HepG2 (cell line): ENCODE measurements around the gene GPR107. TPM values are rescaled to one million over a fixed set of nuclear protein-coding genes. Genes with fewer than 3 reads are reported as not detected.

ENCODE experiments used
- ATAC-seq: fragments of 200-7000 bp; cut with Tn5 transposase; 3 replicates; pipeline ENCODE4 v1.9.1; 2020; ENCODE audit warnings: mild to moderate bottlenecking, moderate library complexity
- BruUV-seq: library from RNA; stranded (reverse); fragments of 400-500 nt; replicated peaks from 2 replicates; lab custom pipeline; 2021; lab: Mats Ljungman, UMichigan
- CTCF ChIA-PET: fragments of 300-600 bp; formaldehyde crosslinking; extraction: SDS; loops from one replicate; lab custom pipeline; 2021; ENCODE audit warnings: low total read pairs, inconsistent platforms, low intra/inter-chr PET ratio; lab: Yijun Ruan, JAX
- POLR2A ChIA-PET: fragments of 350-600 bp; sonication (Branson Sonifier 250); formaldehyde crosslinking; loops from one replicate; lab custom pipeline; 2020; ENCODE audit warnings: antibody characterized with exemption, inconsistent platforms; lab: Yijun Ruan, JAX
- DNase-seq: peaks from one replicate; pipeline ENCODE4 v3.0.0-alpha.2; 2015; ENCODE audit warnings: low spot score
- FAIRE-seq: peaks from 3 replicates; lab custom pipeline; 2011; peaks lifted over from hg19 to GRCh38; lab: Jason Lieb, UNC
- H2AFZ ChIP-seq: one replicate; pipeline ENCODE4 v1.6.1; 2011; ENCODE audit warnings: low read length, inconsistent platforms
- H3K27ac ChIP-seq: fragments of 300-600 bp; 3 replicates; pipeline ENCODE4 v1.8.0; 2011; ENCODE audit warnings: mixed run types, mild to moderate bottlenecking, mixed read lengths, low read length, inconsistent platforms; ENCODE audit not compliant: insufficient read depth; ENCODE audit errors: extremely low read length
- H3K27me3 ChIP-seq, 2 experiments: fragments of 200-600 bp in 1 of 2; 2 replicates in 1 of 2; 3 replicates in 1 of 2; pipeline versions ENCODE4 v1.6.0 to v1.8.0; 2011; ENCODE audit warnings: low read length in 2 of 2, mild to moderate bottlenecking in 2 of 2, moderate library complexity in 2 of 2, inconsistent platforms in 1 of 2; ENCODE audit not compliant: insufficient read depth in 2 of 2, control insufficient read depth in 1 of 2
- H3K36me3 ChIP-seq, 2 experiments: fragments of 200-600 bp in 1 of 2; replicated peaks in 1 of 2; 2 replicates in 1 of 2; 3 replicates in 1 of 2; pipeline versions ENCODE4 v1.5.1 to v1.8.0; 2011; ENCODE audit warnings: low read length in 2 of 2, inconsistent platforms in 1 of 2; ENCODE audit not compliant: insufficient read depth in 2 of 2, control insufficient read depth in 1 of 2
- H3K4me1 ChIP-seq: 2 replicates; pipeline ENCODE4 v1.5.1; 2012; ENCODE audit warnings: low read length, inconsistent platforms; ENCODE audit not compliant: insufficient read depth
- H3K4me2 ChIP-seq: 2 replicates; pipeline ENCODE4 v1.6.0; 2011; ENCODE audit warnings: low read depth, low read length, inconsistent platforms
- H3K4me3 ChIP-seq, 3 experiments: fragments of 200-600 bp in 1 of 3; sonication (generic), shearing (Covaris generic) in 1 of 3; replicated peaks in 1 of 3; 2 replicates each; pipeline ENCODE4 v1.5.1; 2011 to 2016; ENCODE audit warnings: low read length in 3 of 3, inconsistent platforms in 2 of 3, low read depth in 2 of 3, mild to moderate bottlenecking in 2 of 3, control low read depth in 1 of 3, mixed read lengths in 1 of 3; ENCODE audit not compliant: insufficient read depth in 1 of 3
- H3K79me2 ChIP-seq: one replicate; pipeline ENCODE4 v1.6.1; 2011; ENCODE audit warnings: low read length, inconsistent platforms; ENCODE audit not compliant: insufficient read depth
- H3K9ac ChIP-seq: 2 replicates; pipeline ENCODE4 v1.6.0; 2011; ENCODE audit warnings: mild to moderate bottlenecking, low read depth, low read length, inconsistent platforms; ENCODE audit not compliant: insufficient read depth
- H3K9me3 ChIP-seq: 2 replicates; pipeline ENCODE4 v1.5.1; 2012; ENCODE audit warnings: mild to moderate bottlenecking, low read length
- H4K20me1 ChIP-seq: 2 replicates; pipeline ENCODE4 v1.6.0; 2011; ENCODE audit warnings: inconsistent platforms, mild to moderate bottlenecking, low read length, moderate library complexity; ENCODE audit not compliant: insufficient read depth
- ATF4 ChIP-seq, 2 experiments: fragments of 450-650 bp in 1 of 2; sonication (generic) in 1 of 2; formaldehyde crosslinking; IDR thresholded peaks; 2 replicates each; pipeline versions ENCODE4 v1.5.0 to v1.8.0; 2020 to 2022; ENCODE audit warnings: mild to moderate bottlenecking in 1 of 2, missing genetic modification reagents in 1 of 2
- ATF7 ChIP-seq, 2 experiments: fragments of 450-650 bp in 1 of 2; sonication (generic) in 1 of 2; formaldehyde crosslinking in 1 of 2; IDR thresholded peaks; 2 replicates each; pipeline versions ENCODE4 v1.4.0 to v1.6.1; 2016 to 2020; ENCODE audit warnings: antibody characterized with exemption in 1 of 2, mild to moderate bottlenecking in 1 of 2, missing genetic modification reagents in 1 of 2
- BCL3 ChIP-seq: sonication (generic); formaldehyde crosslinking; IDR thresholded peaks from 2 replicates; pipeline ENCODE4 v1.5.1; 2020; ENCODE audit warnings: mild to moderate bottlenecking, missing genetic modification reagents, moderate library complexity
- FOXM1 ChIP-seq: sonication (generic); formaldehyde crosslinking; IDR thresholded peaks from 2 replicates; pipeline ENCODE4 v1.5.0; 2020; ENCODE audit warnings: missing genetic modification reagents
- HNRNPL ChIP-seq: fragments of 200-400 bp; formaldehyde crosslinking; IDR thresholded peaks from 2 replicates; pipeline ENCODE4 v1.6.1; 2017; ENCODE audit warnings: mild to moderate bottlenecking, low read depth, low read length
- NFE2L2 ChIP-seq: fragments of 150-350 bp; IDR thresholded peaks from 2 replicates; pipeline ENCODE4 v1.6.1; 2014; ENCODE audit warnings: low read length
- SETDB1 ChIP-seq: sonication (generic); formaldehyde crosslinking; IDR thresholded peaks from 2 replicates; pipeline ENCODE4 v1.5.1; 2020; ENCODE audit warnings: missing genetic modification reagents, mild to moderate bottlenecking, borderline replicate concordance
- ZBTB20 ChIP-seq: sonication (generic); formaldehyde crosslinking; IDR thresholded peaks from 2 replicates; pipeline ENCODE4 v1.8.1; 2023; ENCODE audit warnings: missing genetic modification reagents, low read depth, mild to moderate bottlenecking, borderline replicate concordance
- ZNF335 ChIP-seq: sonication (generic); formaldehyde crosslinking; IDR thresholded peaks from 2 replicates; pipeline ENCODE4 v1.4.0; 2020; ENCODE audit warnings: missing genetic modification reagents
- ZNF558 ChIP-seq: sonication (generic); formaldehyde crosslinking; IDR thresholded peaks from 2 replicates; pipeline ENCODE4 v1.9.0; 2022; ENCODE audit warnings: mild to moderate bottlenecking, missing genetic modification reagents, borderline replicate concordance
- ZNF704 ChIP-seq: sonication (generic); formaldehyde crosslinking; IDR thresholded peaks from 2 replicates; pipeline ENCODE4 v1.8.1; 2023; ENCODE audit warnings: mild to moderate bottlenecking, inconsistent platforms, moderate library complexity, missing genetic modification reagents, borderline replicate concordance
- ZNF766 ChIP-seq: sonication (generic); formaldehyde crosslinking; IDR thresholded peaks from 2 replicates; pipeline ENCODE4 v1.5.0; 2020; ENCODE audit warnings: missing genetic modification reagents, borderline replicate concordance
- ZSCAN25 ChIP-seq: sonication (generic); formaldehyde crosslinking; IDR thresholded peaks from 2 replicates; pipeline ENCODE4 v1.8.0; 2022; ENCODE audit warnings: mild to moderate bottlenecking, missing genetic modification reagents
- WGBS: methylation state at CpG from one replicate; pipeline ENCODE4 v1.1.6; 2017; ENCODE audit warnings: low lambda C conversion rate; 5-methylcytosine and 5-hydroxymethylcytosine counted together
- in situ Hi-C: cut with HindIII; loops from 2 replicates; pipeline ENCODE4 v1.10.0; 2017; ENCODE audit warnings: low pct_unique_long_range_greater_than_20kb; ENCODE audit not compliant: extremely low pct_ligation_motif_present
- intact Hi-C: fragments of 100-400 bp; cut with micrococcal nuclease; formaldehyde crosslinking; loops from one replicate; pipeline ENCODE4 v1.10.0; 2022; ENCODE audit not compliant: unreplicated experiment
- polyA plus RNA-seq, 8 experiments: library from polyadenylated mRNA; depleted of rRNA in 3 of 8; stranded (reverse) in 7 of 8; unstranded in 1 of 8; fragments of >200 nt; fragmentation: Illumina TruSeq in 4 of 8; extraction: Trizol in 4 of 8; gene quantifications; 2 replicates each; pipeline versions ENCODE4 v1.2.1 to v1.2.3, GENCODE V29; 2011 to 2016; ENCODE audit warnings: low read depth in 4 of 8, missing spikeins in 1 of 8, mixed read lengths in 1 of 8; ENCODE audit not compliant: insufficient read depth in 1 of 8
- total RNA-seq, 5 experiments: library from RNA; depleted of rRNA; stranded (reverse); fragments of >200 nt; fragmentation: Illumina TruSeq; extraction: Trizol; gene quantifications; 2 replicates each; pipeline ENCODE4 v1.2.3, GENCODE V29; 2016; ENCODE audit warnings: low read depth in 1 of 5

Gene GPR107
- total and polyA plus RNA-seq, 2 of the 13 experiments (the other 11 are each of a cell fraction or from before 2014, with no cell fraction given) = 22.5 to 24.4 TPM

- ATAC-seq = no peak
- no peak for DNase-seq
- no peak for TF ChIP-seq SETDB1 (CRISPR knock-in tag)
- TF ChIP-seq ZBTB20 (CRISPR knock-in tag) = no peak
- TF ChIP-seq ZNF335 (CRISPR knock-in tag) = no peak
- TF ChIP-seq ATF7 (IDR thresholded peaks at IDR 0.05) = no peak
- TF ChIP-seq ATF7 (CRISPR knock-in tag; IDR thresholded peaks at IDR 0.05) = no peak
- no peak for TF ChIP-seq FOXM1 (CRISPR knock-in tag)
- TF ChIP-seq BCL3 (CRISPR knock-in tag) = no peak
- TF ChIP-seq HNRNPL = no peak
- TF ChIP-seq ZNF558 (CRISPR knock-in tag) = no peak
- TF ChIP-seq ATF4 (CRISPR knock-in tag; IDR thresholded peaks at IDR 0.05) = no peak
- TF ChIP-seq ZNF766 (CRISPR knock-in tag) = no peak
- TF ChIP-seq ZNF704 (CRISPR knock-in tag) = no peak
- no peak for TF ChIP-seq ZSCAN25 (CRISPR knock-in tag)
- no peak for TF ChIP-seq NFE2L2
- no peaks in the 10 kb centered on the region for H3K36me3 ChIP-seq
- intact Hi-C loops (no loop called here), in situ Hi-C loops (no loop called here)
- peaks cover 5 to 15% of the 10 kb centered on the region in 2 experiments; a peak in 4 of 5 replicates for H3K27me3 ChIP-seq
- H3K79me2 ChIP-seq = no peaks in the 10 kb centered on the region
- FAIRE-seq = no peak
- H4K20me1 ChIP-seq = no peaks in the 10 kb centered on the region
- no peak overlapping the region for H3K4me3 ChIP-seq
- POLR2A ChIA-PET = no interaction called here
- H3K9ac ChIP-seq = no peak overlapping the region
- H3K27ac ChIP-seq = no peak overlapping the region
- BruUV-seq = no TSS peak
- no peak overlapping the region for H2AFZ ChIP-seq
- no peak overlapping the region for H3K4me2 ChIP-seq
- no peaks in the 10 kb centered on the region for H3K9me3 ChIP-seq
- H3K4me1 ChIP-seq = peaks cover 16% of the 10 kb centered on the region; the same call in 1 of the 2 replicates
- WGBS = 90% methylated on average over 2 of the region's 9 CpGs
- CTCF ChIA-PET = no interaction called here
Observed at GRCh38 chr9:130175355-130175754, 121.6 kb downstream of the GPR107 start.
